ENCODE data around the gene MESP2. TPM values are rescaled to one million over a fixed set of nuclear protein-coding genes. Genes with fewer than 3 reads are reported as not detected.

Gene MESP2
- total and polyA plus RNA-seq, 2 donors from 2014 or later, result 0.24 to 0.47 TPM

DNA sequence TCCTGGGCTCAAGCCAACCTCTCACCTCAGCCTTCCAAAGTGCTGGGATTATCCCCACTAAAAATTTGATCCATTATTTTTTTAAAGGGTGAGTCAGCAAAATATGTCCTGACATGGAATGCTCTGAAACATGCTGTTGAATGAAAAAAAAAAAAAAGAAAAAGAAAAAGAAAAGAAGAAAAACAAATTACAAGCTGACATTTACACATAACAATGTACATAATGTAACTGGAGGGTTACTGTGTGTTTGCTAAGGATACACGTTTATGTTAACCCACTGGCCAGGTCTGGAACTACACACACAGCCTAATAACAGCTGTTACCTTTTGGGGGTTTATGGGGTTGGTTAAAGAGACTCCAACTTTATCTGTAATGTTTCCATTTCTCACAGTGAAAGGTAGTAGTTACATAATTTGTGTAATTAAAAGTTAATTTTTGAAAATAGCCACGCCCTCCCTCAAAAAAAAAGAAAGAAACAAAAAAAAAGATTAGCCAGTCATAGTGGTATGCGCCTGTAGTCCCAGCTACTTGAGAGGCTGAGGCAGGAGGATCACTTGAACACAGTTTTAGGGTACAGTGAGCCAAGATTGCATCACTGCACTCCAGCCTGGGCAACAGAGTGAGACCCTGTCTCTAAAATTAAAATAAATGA is 3.1 kb upstream of the MESP2 start:
- H3K27me3 ChIP-seq (ENCODE audit: control insufficient read depth, insufficient read depth, low read length), result no peaks in the 10 kb centered on the region
- H3K4me3 ChIP-seq (ENCODE audit: low read length in 3 of 3), result no peak overlapping the region
- FAIRE-seq (no peak), DNase-seq (no peak)
- H3K9me3 ChIP-seq (ENCODE audit: control insufficient read depth in 2 of 3, insufficient read depth in 1 of 3, low read length in 3 of 3), result no peaks in the 10 kb centered on the region
- TF ChIP-seq, protein P1, sequence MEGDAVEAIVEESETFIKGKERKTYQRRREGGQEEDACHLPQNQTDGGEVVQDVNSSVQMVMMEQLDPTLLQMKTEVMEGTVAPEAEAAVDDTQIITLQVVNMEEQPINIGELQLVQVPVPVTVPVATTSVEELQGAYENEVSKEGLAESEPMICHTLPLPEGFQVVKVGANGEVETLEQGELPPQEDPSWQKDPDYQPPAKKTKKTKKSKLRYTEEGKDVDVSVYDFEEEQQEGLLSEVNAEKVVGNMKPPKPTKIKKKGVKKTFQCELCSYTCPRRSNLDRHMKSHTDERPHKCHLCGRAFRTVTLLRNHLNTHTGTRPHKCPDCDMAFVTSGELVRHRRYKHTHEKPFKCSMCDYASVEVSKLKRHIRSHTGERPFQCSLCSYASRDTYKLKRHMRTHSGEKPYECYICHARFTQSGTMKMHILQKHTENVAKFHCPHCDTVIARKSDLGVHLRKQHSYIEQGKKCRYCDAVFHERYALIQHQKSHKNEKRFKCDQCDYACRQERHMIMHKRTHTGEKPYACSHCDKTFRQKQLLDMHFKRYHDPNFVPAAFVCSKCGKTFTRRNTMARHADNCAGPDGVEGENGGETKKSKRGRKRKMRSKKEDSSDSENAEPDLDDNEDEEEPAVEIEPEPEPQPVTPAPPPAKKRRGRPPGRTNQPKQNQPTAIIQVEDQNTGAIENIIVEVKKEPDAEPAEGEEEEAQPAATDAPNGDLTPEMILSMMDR (IDR thresholded peaks at IDR 0.05; ENCODE audit: borderline replicate concordance, extremely low read depth, insufficient read depth), result no peak
- intact Hi-C loops (cut with DNase I), result no loop called here
- no peak overlapping the region for H3K27ac ChIP-seq (ENCODE audit: low read depth in 2 of 2, low read length in 2 of 2)
- H3K9ac ChIP-seq (ENCODE audit: low read length in 3 of 3), result no peak overlapping the region
- peaks cover 0 to 8% (median 0%) of the 10 kb centered on the region in 3 donors for H3K4me1 ChIP-seq (ENCODE audit: control insufficient read depth in 2 of 3, insufficient read depth in 2 of 3, low read depth in 1 of 3, low read length in 3 of 3)
- no peaks in the 10 kb centered on the region for H3K36me3 ChIP-seq (ENCODE audit: control insufficient read depth in 2 of 3, insufficient read depth in 3 of 3, low read length in 3 of 3)

- no peak for DNase-seq
- no peaks in the 10 kb centered on the region for H3K27me3 ChIP-seq (ENCODE audit: control insufficient read depth, insufficient read depth, low read length)
- no peaks in the 10 kb centered on the region for H3K9me3 ChIP-seq (ENCODE audit: control insufficient read depth in 2 of 3, insufficient read depth in 1 of 3, low read length in 3 of 3)
- TF ChIP-seq, protein P1 (IDR thresholded peaks at IDR 0.05; ENCODE audit: borderline replicate concordance, extremely low read depth, insufficient read depth), result no peak
- H3K9ac ChIP-seq (ENCODE audit: low read length in 3 of 3), result no peak overlapping the region
- no peak overlapping the region for H3K4me3 ChIP-seq (ENCODE audit: low read length in 3 of 3)
- H3K36me3 ChIP-seq (ENCODE audit: control insufficient read depth in 2 of 3, insufficient read depth in 3 of 3, low read length in 3 of 3), result no peaks in the 10 kb centered on the region
- intact Hi-C loops (cut with DNase I), result no loop called here
- no peak for FAIRE-seq
- peaks cover 0 to 5% (median 0%) of the 10 kb centered on the region in 3 donors for H3K4me1 ChIP-seq (ENCODE audit: control insufficient read depth in 2 of 3, insufficient read depth in 2 of 3, low read depth in 1 of 3, low read length in 3 of 3)
- no peak overlapping the region for H3K27ac ChIP-seq (ENCODE audit: low read depth in 2 of 2, low read length in 2 of 2)
Measured at GRCh38 chr15:89774492-89774891, 1.6 kb upstream of the MESP2 start.

DNA sequence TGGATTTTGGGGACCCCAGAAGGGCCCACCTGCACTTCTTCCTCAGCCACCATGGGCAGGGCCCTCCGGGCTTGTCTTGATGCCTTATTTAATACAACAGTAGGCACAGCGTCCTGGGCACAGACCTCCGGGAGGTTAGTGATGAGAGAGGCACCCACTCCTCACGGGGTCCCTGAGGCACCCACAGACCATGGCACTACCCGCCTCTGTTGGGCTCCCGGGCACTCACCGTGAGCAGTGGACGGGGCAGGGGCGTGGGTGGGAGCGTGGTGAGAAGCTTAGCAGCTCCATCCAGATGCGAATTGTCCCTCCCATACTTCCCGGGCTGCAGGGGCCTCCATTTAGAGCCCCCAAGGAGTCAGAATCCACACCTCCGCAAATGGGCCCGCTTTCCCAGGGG is 317 bp upstream of the MESP2 start:
- H3K9ac ChIP-seq (ENCODE audit: low read length in 3 of 3), result peak overlapping the region in 1 of 3 donors; percentile 29
- H3K36me3 ChIP-seq (ENCODE audit: control insufficient read depth in 2 of 3, insufficient read depth in 3 of 3, low read length in 3 of 3), result no peaks in the 10 kb centered on the region
- no peak overlapping the region for H3K27ac ChIP-seq (ENCODE audit: low read depth in 2 of 2, low read length in 2 of 2)
- intact Hi-C loops (cut with DNase I), result no loop called here
- no peak for FAIRE-seq
- no peaks in the 10 kb centered on the region for H3K27me3 ChIP-seq (ENCODE audit: control insufficient read depth, insufficient read depth, low read length)
- H3K4me1 ChIP-seq (ENCODE audit: control insufficient read depth in 2 of 3, insufficient read depth in 2 of 3, low read depth in 1 of 3, low read length in 3 of 3), result peaks cover 0 to 5% (median 0%) of the 10 kb centered on the region in 3 donors
- TF ChIP-seq, protein P1 (IDR thresholded peaks at IDR 0.05; ENCODE audit: borderline replicate concordance, extremely low read depth, insufficient read depth), result no peak
- no peak for DNase-seq
- no peaks in the 10 kb centered on the region for H3K9me3 ChIP-seq (ENCODE audit: control insufficient read depth in 2 of 3, insufficient read depth in 1 of 3, low read length in 3 of 3)
- peak overlapping the region in 1 of 3 donors; percentile 43 for H3K4me3 ChIP-seq (ENCODE audit: low read length in 3 of 3)
